ENCODE results near the gene DCAF4.

The DCAF4 gene

DNA sequence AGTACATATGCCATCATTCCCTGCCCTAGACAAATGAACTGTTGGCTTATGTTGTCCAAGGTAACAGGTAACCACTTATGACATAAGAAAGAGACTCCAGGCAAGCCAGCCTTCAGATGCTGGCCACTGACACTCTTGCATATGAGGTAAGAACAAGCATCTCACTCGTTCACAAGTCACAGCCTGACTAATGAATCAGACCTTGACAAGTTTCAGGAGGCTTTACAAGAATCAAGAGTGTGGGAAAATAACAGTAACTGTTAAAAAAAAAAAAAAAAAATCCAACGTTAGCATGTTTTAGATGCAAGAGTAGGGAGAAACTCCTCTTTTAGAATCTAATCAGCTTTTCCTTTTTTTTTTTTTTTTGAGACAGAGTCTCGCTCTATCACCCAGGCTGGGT, 60.0 kb downstream of the DCAF4 start:
- TF ChIP-seq, protein P1, sequence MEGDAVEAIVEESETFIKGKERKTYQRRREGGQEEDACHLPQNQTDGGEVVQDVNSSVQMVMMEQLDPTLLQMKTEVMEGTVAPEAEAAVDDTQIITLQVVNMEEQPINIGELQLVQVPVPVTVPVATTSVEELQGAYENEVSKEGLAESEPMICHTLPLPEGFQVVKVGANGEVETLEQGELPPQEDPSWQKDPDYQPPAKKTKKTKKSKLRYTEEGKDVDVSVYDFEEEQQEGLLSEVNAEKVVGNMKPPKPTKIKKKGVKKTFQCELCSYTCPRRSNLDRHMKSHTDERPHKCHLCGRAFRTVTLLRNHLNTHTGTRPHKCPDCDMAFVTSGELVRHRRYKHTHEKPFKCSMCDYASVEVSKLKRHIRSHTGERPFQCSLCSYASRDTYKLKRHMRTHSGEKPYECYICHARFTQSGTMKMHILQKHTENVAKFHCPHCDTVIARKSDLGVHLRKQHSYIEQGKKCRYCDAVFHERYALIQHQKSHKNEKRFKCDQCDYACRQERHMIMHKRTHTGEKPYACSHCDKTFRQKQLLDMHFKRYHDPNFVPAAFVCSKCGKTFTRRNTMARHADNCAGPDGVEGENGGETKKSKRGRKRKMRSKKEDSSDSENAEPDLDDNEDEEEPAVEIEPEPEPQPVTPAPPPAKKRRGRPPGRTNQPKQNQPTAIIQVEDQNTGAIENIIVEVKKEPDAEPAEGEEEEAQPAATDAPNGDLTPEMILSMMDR (IDR thresholded peaks at IDR 0.05; ENCODE audit: low read depth, low read length), result no peak
- Histone ChIP-seq H3K27me3 (no peaks in the 10 kb centered on the region), H3K4me1 (no peaks in the 10 kb centered on the region), H3K4me3 (ENCODE audit: low read depth, low read length) (no peak overlapping the region), H3K9me3 (no peaks in the 10 kb centered on the region), H3K36me3 (peaks cover 4% of the 10 kb centered on the region; the same call in 1 of the 2 replicates)
- no peak for DNase-seq

DNA sequence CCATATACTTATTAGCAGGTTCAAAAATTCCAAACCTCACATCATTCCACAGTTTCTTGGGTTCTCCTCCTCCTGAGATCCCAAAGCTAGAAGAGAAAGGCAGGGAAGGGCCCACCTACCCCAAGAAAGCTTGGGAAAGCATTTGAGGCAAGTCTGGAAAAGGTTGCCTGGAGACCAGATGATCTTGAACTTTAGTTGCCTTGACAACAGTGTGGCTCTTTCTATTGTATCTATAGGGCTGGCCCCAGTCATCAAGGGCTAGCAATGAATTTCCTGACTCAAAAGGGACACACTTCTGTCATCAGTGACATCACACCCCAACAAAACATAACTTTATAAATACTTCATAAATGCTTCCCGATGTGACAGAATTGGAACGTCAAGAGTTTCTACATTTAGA, 60.6 kb downstream of the DCAF4 start:
- H3K36me3 ChIP-seq, result peaks cover 4% of the 10 kb centered on the region; the same call in 1 of the 2 replicates
- no peak for DNase-seq
- H3K4me3 ChIP-seq (ENCODE audit: low read depth, low read length), result no peak overlapping the region
- TF ChIP-seq, protein P1 (IDR thresholded peaks at IDR 0.05; ENCODE audit: low read depth, low read length), result no peak
- no peaks in the 10 kb centered on the region for H3K4me1 ChIP-seq
- H3K27me3 ChIP-seq, result no peaks in the 10 kb centered on the region
- no peaks in the 10 kb centered on the region for H3K9me3 ChIP-seq

DNA sequence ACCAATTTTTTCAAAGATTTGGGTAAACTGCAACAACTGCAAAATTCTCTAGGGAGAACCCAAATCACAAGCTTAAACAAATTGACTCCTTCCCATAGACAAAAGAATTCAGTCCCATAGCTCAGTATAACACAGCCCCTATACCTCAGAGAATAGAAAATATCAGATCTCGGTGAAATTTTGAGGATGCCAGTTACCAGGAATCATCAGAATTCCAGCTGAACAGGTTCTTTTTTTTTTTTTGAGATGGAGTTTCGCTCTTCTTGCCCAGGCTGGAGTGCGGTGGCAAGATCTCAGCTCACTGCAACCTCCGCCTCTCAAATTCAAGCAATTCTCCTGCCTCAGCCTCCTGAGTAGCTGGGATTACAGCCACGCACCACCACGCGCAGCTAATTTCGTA, 63.9 kb downstream of the DCAF4 start:
- TF ChIP-seq, protein P1 (IDR thresholded peaks at IDR 0.05; ENCODE audit: low read depth, low read length), result no peak
- no peak for DNase-seq
- no peaks in the 10 kb centered on the region for H3K27me3 ChIP-seq
- H3K4me1 ChIP-seq, result no peaks in the 10 kb centered on the region
- H3K36me3 ChIP-seq, result peaks cover 4% of the 10 kb centered on the region; the same call in 1 of the 2 replicates
- no peak overlapping the region for H3K4me3 ChIP-seq (ENCODE audit: low read depth, low read length)
- no peaks in the 10 kb centered on the region for H3K9me3 ChIP-seq

DNA sequence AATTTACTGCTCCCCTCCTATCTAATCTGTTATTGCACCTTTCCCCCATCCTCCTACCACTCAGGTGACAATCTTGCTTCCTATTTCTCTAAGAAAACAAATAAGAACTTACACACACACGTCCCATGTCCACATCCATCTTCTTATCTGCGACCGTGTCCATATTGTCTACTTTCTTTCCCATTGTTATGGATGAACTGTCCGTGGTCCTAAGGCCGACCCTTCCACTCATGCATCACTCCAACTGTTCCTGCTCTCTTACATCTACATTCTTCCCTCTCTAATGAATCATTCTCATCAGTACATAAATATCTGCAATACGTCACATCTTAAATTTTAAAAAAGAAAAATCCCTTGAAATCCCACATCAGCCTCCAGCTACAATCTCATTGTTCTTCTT, 70.7 kb downstream of the DCAF4 start:
- Histone ChIP-seq H3K36me3 (peaks cover 4% of the 10 kb centered on the region), H3K4me3 (ENCODE audit: low read depth, low read length) (no peak overlapping the region), H3K4me1 (no peaks in the 10 kb centered on the region), H3K27me3 (no peaks in the 10 kb centered on the region), H3K9me3 (no peaks in the 10 kb centered on the region)
- no peak for DNase-seq
- TF ChIP-seq, protein P1 (IDR thresholded peaks at IDR 0.05; ENCODE audit: low read depth, low read length), result no peak

DNA sequence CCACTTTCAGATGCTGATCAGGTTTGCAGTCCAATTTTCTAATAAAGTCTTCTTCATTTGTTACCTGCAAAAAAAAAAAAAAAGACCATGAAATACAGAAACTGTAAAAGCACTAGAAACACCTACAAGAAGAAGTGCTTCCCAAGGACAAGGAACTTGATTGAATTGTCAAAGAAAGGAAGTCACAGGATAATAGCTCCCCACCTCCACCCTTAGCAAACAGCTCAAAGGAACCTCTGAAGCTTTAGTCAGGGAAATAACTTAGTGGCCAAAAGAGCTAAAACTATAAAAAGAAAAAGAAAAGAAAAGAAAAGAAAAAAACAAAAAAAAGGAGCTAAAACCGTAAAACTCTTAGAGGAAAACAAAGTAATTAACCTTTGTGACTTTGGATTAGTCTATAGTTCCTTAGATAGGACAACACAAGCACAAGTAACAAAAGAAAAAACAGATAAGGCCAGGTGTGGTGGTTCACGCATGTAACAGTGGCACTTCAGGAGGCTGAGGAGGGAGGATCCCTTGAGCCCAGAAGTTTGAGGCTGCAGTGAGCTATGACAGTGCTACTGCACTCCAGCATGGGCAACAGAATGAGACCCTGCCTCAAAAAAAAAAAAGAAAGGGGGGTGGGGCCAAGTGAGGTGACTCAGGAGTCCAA, 72.1 kb downstream of the DCAF4 start:
- no peaks in the 10 kb centered on the region; the same call in 1 of the 2 replicates for H3K36me3 ChIP-seq

DNA sequence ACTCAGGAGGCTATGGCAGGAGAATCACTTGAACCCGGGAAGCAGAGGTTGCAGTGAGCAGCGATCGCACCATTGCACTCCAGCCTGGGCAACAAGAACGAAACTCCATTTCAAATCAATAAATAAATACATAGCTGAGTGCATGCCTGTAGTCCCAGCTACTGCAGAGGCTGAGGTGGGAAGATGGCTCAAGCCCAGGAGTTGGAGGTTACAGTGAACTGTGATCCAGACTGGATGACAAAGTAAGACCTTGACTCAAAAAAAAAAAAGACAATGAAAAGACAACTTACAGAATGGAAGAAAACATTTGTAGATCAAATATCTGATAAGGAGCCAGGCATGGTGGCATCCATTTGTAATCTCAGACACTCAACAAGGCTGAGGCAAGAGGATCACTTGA, 73.1 kb downstream of the DCAF4 start:
- no peaks in the 10 kb centered on the region for H3K27me3 ChIP-seq
- no peak for DNase-seq
- no peaks in the 10 kb centered on the region for H3K9me3 ChIP-seq
- no peak overlapping the region for H3K4me3 ChIP-seq (ENCODE audit: low read depth, low read length)
- H3K4me1 ChIP-seq, result no peaks in the 10 kb centered on the region
- H3K36me3 ChIP-seq, result no peaks in the 10 kb centered on the region; the same call in 1 of the 2 replicates
- TF ChIP-seq, protein P1 (IDR thresholded peaks at IDR 0.05; ENCODE audit: low read depth, low read length), result no peak

More for the DNA sequence above, 72.1 kb downstream of the DCAF4 start:
- no peaks in the 10 kb centered on the region for H3K27me3 ChIP-seq
- no peak for DNase-seq
- H3K4me3 ChIP-seq (ENCODE audit: low read depth, low read length), result no peak overlapping the region
- TF ChIP-seq, protein P1 (IDR thresholded peaks at IDR 0.05; ENCODE audit: low read depth, low read length), result no peak
- H3K4me1 ChIP-seq, result no peaks in the 10 kb centered on the region
- H3K9me3 ChIP-seq, result no peaks in the 10 kb centered on the region

Data from BE2C (cell line).